Measurements from ENCODE around the gene MAP4K4.

MAP4K4 gene

GRCh38 chr2:101843048-101843447 lies 145.5 kb downstream of the MAP4K4 start:
- in situ Hi-C loops (cut with MboI; ENCODE audit: low pct_unique_long_range_greater_than_20kb, low sequenced_read_pairs, unreplicated experiment): loop anchor here (25.0 kb wide), 1 partner anchor 431 kb away; no protein-coding TSS in a partner anchor
- no peak for DNase-seq (ENCODE audit: low spot score)
- TF ChIP-seq CTCF (IDR thresholded peaks at IDR 0.05; ENCODE audit: extremely low read depth, insufficient read depth, missing control alignments): no peak

GRCh38 chr2:101843471-101843870 lies 146.0 kb downstream of the MAP4K4 start:
- in situ Hi-C loops (cut with MboI; ENCODE audit: low pct_unique_long_range_greater_than_20kb, low sequenced_read_pairs, unreplicated experiment): loop anchor here (25.0 kb wide), 1 partner anchor 431 kb away; no protein-coding TSS in a partner anchor
- no peak for TF ChIP-seq CTCF (IDR thresholded peaks at IDR 0.05; ENCODE audit: extremely low read depth, insufficient read depth, missing control alignments)
- DNase-seq (ENCODE audit: low spot score): no peak

- no peak for DNase-seq (ENCODE audit: low spot score)
- TF ChIP-seq CTCF (IDR thresholded peaks at IDR 0.05; ENCODE audit: extremely low read depth, insufficient read depth, missing control alignments): no peak
- in situ Hi-C loops (cut with MboI; ENCODE audit: low pct_unique_long_range_greater_than_20kb, low sequenced_read_pairs, unreplicated experiment): loop anchor here (25.0 kb wide), 1 partner anchor 432 kb away; no protein-coding TSS in a partner anchor
Observed at GRCh38 chr2:101844055-101844635, 146.6 kb downstream of the MAP4K4 start.

GRCh38 chr2:101846973-101847372 lies 149.5 kb downstream of the MAP4K4 start:
- no peak for TF ChIP-seq CTCF (IDR thresholded peaks at IDR 0.05; ENCODE audit: extremely low read depth, insufficient read depth, missing control alignments)
- in situ Hi-C loops (cut with MboI; ENCODE audit: low pct_unique_long_range_greater_than_20kb, low sequenced_read_pairs, unreplicated experiment): loop anchor here (25.0 kb wide), 1 partner anchor 435 kb away; no protein-coding TSS in a partner anchor
- no peak for DNase-seq (ENCODE audit: low spot score)

GRCh38 chr2:101847661-101848339 lies 150.3 kb downstream of the MAP4K4 start:
- in situ Hi-C loops (cut with MboI; ENCODE audit: low pct_unique_long_range_greater_than_20kb, low sequenced_read_pairs, unreplicated experiment): loop anchor here (25.0 kb wide), 1 partner anchor 435 kb away; no protein-coding TSS in a partner anchor
- no peak for TF ChIP-seq CTCF (IDR thresholded peaks at IDR 0.05; ENCODE audit: extremely low read depth, insufficient read depth, missing control alignments)
- DNase-seq (ENCODE audit: low spot score): no peak

GRCh38 chr2:101848769-101849410 lies 151.4 kb downstream of the MAP4K4 start:
- no peak for DNase-seq (ENCODE audit: low spot score)
- TF ChIP-seq CTCF (IDR thresholded peaks at IDR 0.05; ENCODE audit: extremely low read depth, insufficient read depth, missing control alignments): no peak
- in situ Hi-C loops (cut with MboI; ENCODE audit: low pct_unique_long_range_greater_than_20kb, low sequenced_read_pairs, unreplicated experiment): loop anchor here (25.0 kb wide), 1 partner anchor 437 kb away; no protein-coding TSS in a partner anchor

Data from GM13977 (cell line).